Caco-2 (cell line): Measurements from ENCODE around the gene LONP1. TPM values are rescaled to one million over a fixed set of nuclear protein-coding genes. Genes with fewer than 3 reads are reported as not detected.
A peak's percentile ranks its signal among the peaks of the same experiment; 100 is the strongest.

Source experiments
- BruUV-seq: library from RNA; stranded (reverse); fragments of 400-500 nt; replicated peaks from 2 replicates; lab custom pipeline; 2021; lab: Mats Ljungman, UMichigan
- CTCF ChIA-PET: fragments of 300-600 bp; sonication (Branson Sonifier 250); formaldehyde crosslinking; loops from one replicate; lab custom pipeline; 2022; ENCODE audit warnings: antibody characterized with exemption; lab: Charles Lee
- POLR2A ChIA-PET: fragments of 300-600 bp; sonication (Branson Sonifier 250); formaldehyde crosslinking; loops from one replicate; lab custom pipeline; 2022; ENCODE audit warnings: antibody characterized with exemption; lab: Charles Lee
- DNase-seq, 2 experiments: peaks; one replicate each; pipeline versions ENCODE4 v3.0.0 to v3.0.0-alpha.2; 2020 to 2022
- H3K27me3 ChIP-seq: replicated peaks from 2 replicates; pipeline ENCODE4 v1.6.0; 2011; ENCODE audit warnings: low read length; ENCODE audit not compliant: control insufficient read depth, insufficient read depth
- H3K36me3 ChIP-seq: 2 replicates; pipeline ENCODE4 v1.5.1; 2011; ENCODE audit warnings: low read length; ENCODE audit not compliant: control insufficient read depth, insufficient read depth
- H3K4me1 ChIP-seq: fragments of 250-450 bp; sonication (Bioruptor Pico); 2 replicates; pipeline ENCODE4 v1.5.1; 2020; ENCODE audit warnings: mild to moderate bottlenecking
- H3K4me3 ChIP-seq: 2 replicates; pipeline ENCODE4 v1.5.1; 2011; ENCODE audit warnings: low read depth, mild to moderate bottlenecking, control low read depth, low read length
- H3K9me3 ChIP-seq: fragments of 250-450 bp; sonication (Bioruptor Pico); 2 replicates; pipeline ENCODE4 v1.5.1; 2020; ENCODE audit warnings: mild to moderate bottlenecking, moderate library complexity
- H3K27ac Mint-ChIP-seq: one replicate; pipeline ENCODE4 v1.8.0; 2022; ENCODE audit warnings: mixed read lengths; ENCODE audit not compliant: unreplicated experiment
- H3K27me3 Mint-ChIP-seq: one replicate; pipeline ENCODE4 v1.8.0; 2022; ENCODE audit warnings: mixed read lengths; ENCODE audit not compliant: insufficient read depth, unreplicated experiment
- H3K36me3 Mint-ChIP-seq: one replicate; pipeline ENCODE4 v1.8.0; 2022; ENCODE audit warnings: mild to moderate bottlenecking, mixed read lengths; ENCODE audit not compliant: insufficient read depth, unreplicated experiment
- H3K4me1 Mint-ChIP-seq: one replicate; pipeline ENCODE4 v1.8.0; 2022; ENCODE audit warnings: low read depth, mixed read lengths; ENCODE audit not compliant: unreplicated experiment
- H3K4me3 Mint-ChIP-seq: one replicate; pipeline ENCODE4 v1.8.0; 2022; ENCODE audit warnings: mild to moderate bottlenecking, moderate library complexity, mixed read lengths; ENCODE audit not compliant: unreplicated experiment
- H3K9me3 Mint-ChIP-seq: one replicate; pipeline ENCODE4 v1.8.0; 2022; ENCODE audit warnings: mixed read lengths; ENCODE audit not compliant: unreplicated experiment
- intact Hi-C: fragments of 100-400 bp; cut with micrococcal nuclease; formaldehyde crosslinking; loops from one replicate; pipeline ENCODE4 v1.10.0; 2022; ENCODE audit not compliant: unreplicated experiment
- total RNA-seq: library from RNA; stranded (reverse); gene quantifications from 2 replicates; pipeline ENCODE4 v1.2.3, GENCODE V29; 2022
- TF ChIP-seq, protein P1 (sequence below), 2 experiments: fragments of 200-600 bp in 1 of 2; IDR thresholded peaks; 1 replicate in 1 of 2; 2 replicates in 1 of 2; pipeline versions ENCODE4 v1.5.1 to v1.8.0; 2011 to 2022; ENCODE audit warnings: antibody characterized with exemption in 1 of 2, control low read depth in 1 of 2, inconsistent platforms in 1 of 2, low read depth in 1 of 2, low read length in 1 of 2, mild to moderate bottlenecking in 1 of 2, moderate library complexity in 1 of 2; ENCODE audit not compliant: insufficient read depth in 1 of 2, severe bottlenecking in 1 of 2, unreplicated experiment in 1 of 2

Gene LONP1
- total RNA-seq, 1 experiment from 2014 or later: 208 TPM

GRCh38 chr19:5674714-5675113 is 45.2 kb downstream of the LONP1 start:
- Histone ChIP-seq H3K9me3 (no peaks in the 10 kb centered on the region), H3K4me1 (no peaks in the 10 kb centered on the region; the same call in 1 of the 2 replicates), H3K27me3 (no peaks in the 10 kb centered on the region), H3K4me3 (no peak overlapping the region), H3K36me3 (no peaks in the 10 kb centered on the region)
- Mint-ChIP-seq H3K4me1 (peaks cover 6% of the 10 kb centered on the region), H3K27ac (no peak overlapping the region), H3K36me3 (peaks cover 78% of the 10 kb centered on the region), H3K4me3 (no peak overlapping the region), H3K27me3 (no peaks in the 10 kb centered on the region), H3K9me3 (no peaks in the 10 kb centered on the region)
- intact Hi-C loops: no loop called here
- ChIA-PET CTCF (no interaction called here), POLR2A (no interaction called here)
- TF ChIP-seq, protein P1, sequence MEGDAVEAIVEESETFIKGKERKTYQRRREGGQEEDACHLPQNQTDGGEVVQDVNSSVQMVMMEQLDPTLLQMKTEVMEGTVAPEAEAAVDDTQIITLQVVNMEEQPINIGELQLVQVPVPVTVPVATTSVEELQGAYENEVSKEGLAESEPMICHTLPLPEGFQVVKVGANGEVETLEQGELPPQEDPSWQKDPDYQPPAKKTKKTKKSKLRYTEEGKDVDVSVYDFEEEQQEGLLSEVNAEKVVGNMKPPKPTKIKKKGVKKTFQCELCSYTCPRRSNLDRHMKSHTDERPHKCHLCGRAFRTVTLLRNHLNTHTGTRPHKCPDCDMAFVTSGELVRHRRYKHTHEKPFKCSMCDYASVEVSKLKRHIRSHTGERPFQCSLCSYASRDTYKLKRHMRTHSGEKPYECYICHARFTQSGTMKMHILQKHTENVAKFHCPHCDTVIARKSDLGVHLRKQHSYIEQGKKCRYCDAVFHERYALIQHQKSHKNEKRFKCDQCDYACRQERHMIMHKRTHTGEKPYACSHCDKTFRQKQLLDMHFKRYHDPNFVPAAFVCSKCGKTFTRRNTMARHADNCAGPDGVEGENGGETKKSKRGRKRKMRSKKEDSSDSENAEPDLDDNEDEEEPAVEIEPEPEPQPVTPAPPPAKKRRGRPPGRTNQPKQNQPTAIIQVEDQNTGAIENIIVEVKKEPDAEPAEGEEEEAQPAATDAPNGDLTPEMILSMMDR (IDR thresholded peaks at IDR 0.05; ENCODE audit: insufficient read depth in 1 of 2, low read depth in 1 of 2, low read length in 1 of 2, severe bottlenecking in 1 of 2, unreplicated experiment in 1 of 2): no peak
- no TSS peak for BruUV-seq
- DNase-seq: no peak

DNA sequence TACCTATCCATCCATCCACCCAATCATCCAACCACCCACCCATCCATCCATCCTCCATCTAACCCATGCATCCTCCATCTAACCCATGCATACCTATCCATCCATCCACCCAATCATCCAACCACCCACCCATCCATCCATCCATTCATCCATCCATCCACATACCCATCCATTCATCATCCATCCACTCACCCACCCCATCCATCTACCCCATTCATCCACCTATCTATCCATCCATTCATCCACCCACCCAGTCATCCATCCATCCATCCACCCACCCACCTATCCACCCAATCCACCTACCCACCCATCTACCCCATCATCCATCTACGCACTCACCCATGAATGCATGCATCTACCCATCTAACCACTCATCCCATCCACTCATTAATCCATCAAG is 46.2 kb downstream of the LONP1 start:
- Mint-ChIP-seq H3K4me1 (no peaks in the 10 kb centered on the region), H3K27me3 (no peaks in the 10 kb centered on the region), H3K27ac (peak overlapping the region; percentile 29), H3K36me3 (peaks cover 82% of the 10 kb centered on the region), H3K4me3 (no peak overlapping the region), H3K9me3 (no peaks in the 10 kb centered on the region)
- Histone ChIP-seq H3K4me3 (no peak overlapping the region), H3K9me3 (no peaks in the 10 kb centered on the region), H3K27me3 (no peaks in the 10 kb centered on the region), H3K36me3 (no peaks in the 10 kb centered on the region), H3K4me1 (no peaks in the 10 kb centered on the region)
- intact Hi-C loops: no loop called here
- ChIA-PET POLR2A (no interaction called here), CTCF (no interaction called here)
- TF ChIP-seq, protein P1 (IDR thresholded peaks at IDR 0.05; ENCODE audit: insufficient read depth in 1 of 2, low read depth in 1 of 2, low read length in 1 of 2, severe bottlenecking in 1 of 2, unreplicated experiment in 1 of 2): no peak
- BruUV-seq: no TSS peak
- no peak for DNase-seq

GRCh38 chr19:5672708-5673459 is 47.1 kb downstream of the LONP1 start:
- H3K36me3 ChIP-seq: no peaks in the 10 kb centered on the region
- Mint-ChIP-seq H3K4me3 (no peak overlapping the region), H3K9me3 (no peaks in the 10 kb centered on the region), H3K27ac (no peak overlapping the region), H3K27me3 (no peaks in the 10 kb centered on the region), H3K36me3 (peaks cover 88% of the 10 kb centered on the region), H3K4me1 (no peaks in the 10 kb centered on the region)
- H3K4me3 ChIP-seq: no peak overlapping the region
- intact Hi-C loops: no loop called here
- ChIA-PET POLR2A (no interaction called here), CTCF (no interaction called here)
- no peak for DNase-seq
- TF ChIP-seq, protein P1 (IDR thresholded peaks at IDR 0.05; ENCODE audit: insufficient read depth in 1 of 2, low read depth in 1 of 2, low read length in 1 of 2, severe bottlenecking in 1 of 2, unreplicated experiment in 1 of 2): no peak
- no peaks in the 10 kb centered on the region for H3K27me3 ChIP-seq
- BruUV-seq: no TSS peak
- no peaks in the 10 kb centered on the region for H3K9me3 ChIP-seq
- no peaks in the 10 kb centered on the region; the same call in 1 of the 2 replicates for H3K4me1 ChIP-seq
